HepG2 (cell line): ENCODE results near the gene GLRX5. TPM values are rescaled to one million over a fixed set of nuclear protein-coding genes. Genes with fewer than 3 reads are reported as not detected.

ENCODE experiments used
- HOXA3 ChIP-seq: sonication (generic); formaldehyde crosslinking; IDR thresholded peaks from 2 replicates; pipeline ENCODE4 v1.5.0; 2020; ENCODE audit warnings: missing genetic modification reagents
- IKZF4 ChIP-seq: sonication (generic); formaldehyde crosslinking; IDR thresholded peaks from 2 replicates; pipeline ENCODE4 v1.5.1; 2020; ENCODE audit warnings: borderline replicate concordance, mild to moderate bottlenecking, low read depth, missing genetic modification reagents; ENCODE audit errors: not compliant biosample characterization
- JDP2 ChIP-seq: sonication (generic); formaldehyde crosslinking; IDR thresholded peaks from 2 replicates; pipeline ENCODE4 v1.8.1; 2022; ENCODE audit warnings: missing genetic modification reagents, borderline replicate concordance
- KDM6A ChIP-seq: IDR thresholded peaks from 2 replicates; pipeline ENCODE4 v1.6.1; 2016; ENCODE audit warnings: low read depth
- MIER3 ChIP-seq: IDR thresholded peaks from 2 replicates; pipeline ENCODE4 v1.6.1; 2016; ENCODE audit warnings: missing compliant biosample characterization, borderline replicate concordance
- ONECUT2 ChIP-seq: sonication (generic); formaldehyde crosslinking; IDR thresholded peaks from 2 replicates; pipeline ENCODE4 v1.4.0; 2020; ENCODE audit warnings: missing genetic modification reagents
- RFX5 ChIP-seq: IDR thresholded peaks from 2 replicates; pipeline ENCODE4 v1.6.1; 2011; ENCODE audit warnings: low read depth, low read length, improper control_type of control experiment
- RFXAP ChIP-seq: sonication (generic); formaldehyde crosslinking; IDR thresholded peaks from 2 replicates; pipeline ENCODE4 v1.4.0; 2020; ENCODE audit warnings: missing genetic modification reagents, borderline replicate concordance
- SRSF1 ChIP-seq: fragments of 200-400 bp; formaldehyde crosslinking; optimal IDR thresholded peaks from 2 replicates; pipeline ENCODE3; 2017; ENCODE audit warnings: mild to moderate bottlenecking, low read depth, low read length, moderate library complexity
- THAP9 ChIP-seq: sonication (generic); formaldehyde crosslinking; IDR thresholded peaks from 2 replicates; pipeline ENCODE4; 2020; ENCODE audit warnings: missing genetic modification reagents, mild to moderate bottlenecking, borderline replicate concordance
- TOE1 ChIP-seq: sonication (generic); formaldehyde crosslinking; IDR thresholded peaks from 2 replicates; pipeline ENCODE4 v1.4.0; 2020; ENCODE audit warnings: mild to moderate bottlenecking, missing genetic modification reagents
- ZBTB21 ChIP-seq: sonication (generic); formaldehyde crosslinking; IDR thresholded peaks from 2 replicates; pipeline ENCODE4 v1.4.0; 2020; ENCODE audit warnings: missing genetic modification reagents
- ZBTB26 ChIP-seq: IDR thresholded peaks from 2 replicates; pipeline ENCODE4 v1.6.1; 2016; ENCODE audit warnings: missing compliant biosample characterization, missing genetic modification reagents, borderline replicate concordance
- ZMAT3 ChIP-seq: sonication (generic); formaldehyde crosslinking; conservative IDR thresholded peaks from 2 replicates; pipeline ENCODE4 v1.7.0; 2021; ENCODE audit warnings: missing genetic modification reagents
- ZNF280D ChIP-seq: sonication (generic); formaldehyde crosslinking; IDR thresholded peaks from 2 replicates; pipeline ENCODE4 v1.5.1; 2020; ENCODE audit warnings: mild to moderate bottlenecking, missing genetic modification reagents
- ZNF44 ChIP-seq: sonication (generic); formaldehyde crosslinking; IDR thresholded peaks from 2 replicates; pipeline ENCODE4 v1.5.1; 2020; ENCODE audit warnings: mild to moderate bottlenecking, missing genetic modification reagents
- ZNF7 ChIP-seq: IDR thresholded peaks from 2 replicates; pipeline ENCODE4 v1.6.1; 2016; ENCODE audit warnings: missing biosample characterization, missing genetic modification reagents
- ZNF792 ChIP-seq: IDR thresholded peaks from 2 replicates; pipeline ENCODE4 v1.6.1; 2016
- ZSCAN25 ChIP-seq: sonication (generic); formaldehyde crosslinking; IDR thresholded peaks from 2 replicates; pipeline ENCODE4 v1.8.0; 2022; ENCODE audit warnings: mild to moderate bottlenecking, missing genetic modification reagents
- polyA plus RNA-seq, 8 experiments: library from polyadenylated mRNA; depleted of rRNA in 3 of 8; stranded (reverse) in 7 of 8; unstranded in 1 of 8; fragments of >200 nt; fragmentation: Illumina TruSeq in 4 of 8; extraction: Trizol in 4 of 8; gene quantifications; 2 replicates each; pipeline versions ENCODE4 v1.2.1 to v1.2.3, GENCODE V29; 2011 to 2016; ENCODE audit warnings: low read depth in 4 of 8, missing spikeins in 1 of 8, mixed read lengths in 1 of 8; ENCODE audit not compliant: insufficient read depth in 1 of 8
- total RNA-seq, 5 experiments: library from RNA; depleted of rRNA; stranded (reverse); fragments of >200 nt; fragmentation: Illumina TruSeq; extraction: Trizol; gene quantifications; 2 replicates each; pipeline ENCODE4 v1.2.3, GENCODE V29; 2016; ENCODE audit warnings: low read depth in 1 of 5

GLRX5 gene
- total and polyA plus RNA-seq, 2 of the 13 experiments (the other 11 are each of a cell fraction or from before 2014, with no cell fraction given): 122 to 146 TPM

- TF ChIP-seq ZNF7 (no peak), ONECUT2 (0 out of 2 replicates have a peak, but pooled peaks have one; percentile 15), RFX5 (no peak), ZMAT3 (CRISPR knock-in tag) (no peak), ZNF44 (CRISPR knock-in tag) (no peak), ZSCAN25 (CRISPR knock-in tag) (no peak), MIER3 (CRISPR knock-in tag) (peak; percentile 37; the same call in 1 of the 2 replicates), ZNF280D (no peak), ZBTB26 (CRISPR knock-in tag) (no peak), HOXA3 (peak; percentile 71), RFXAP (0 out of 2 replicates have a peak, but pooled peaks have one; percentile 32), ZBTB21 (CRISPR knock-in tag) (no peak), IKZF4 (CRISPR knock-in tag) (no peak), KDM6A (CRISPR knock-in tag) (peak; percentile 62; the same call in 1 of the 2 replicates), TOE1 (CRISPR knock-in tag) (no peak), JDP2 (CRISPR knock-in tag) (no peak), ZNF792 (CRISPR knock-in tag) (peak; percentile 72), SRSF1 (no peak), THAP9 (no peak)
These were observed 2.6 kb downstream of the GLRX5 start (continued) for GRCh38 chr14:95537298-95538089.
